ENCODE data around the gene SRF. TPM values are rescaled to one million over a fixed set of nuclear protein-coding genes. Genes with fewer than 3 reads are reported as not detected.
A peak's percentile ranks its signal among the peaks of the same experiment; 100 is the strongest.

SRF gene
- total RNA-seq (2012; rRNA removed), result 15.7 and 16.4 TPM in 2 replicates

- Histone ChIP-seq H3K4me3 (ENCODE audit: low read length) (peak within 1 kb of the TSS; percentile 94), H3K9ac (ENCODE audit: low read depth, low read length) (peak within 1 kb of the TSS; percentile 94), H3K4me2 (ENCODE audit: low read length) (peak within 1 kb of the TSS; percentile 97), H3K36me3 (ENCODE audit: insufficient read depth, low read length) (peaks cover 17% of the 10 kb centered on the region), H3K27me3 (ENCODE audit: control insufficient read depth, insufficient read depth, low read length) (no peaks in the 10 kb centered on the region), H3K4me1 (ENCODE audit: control insufficient read depth, insufficient read depth, low read length) (peaks cover 27% of the 10 kb centered on the region), H3K9me3 (replicated peaks; ENCODE audit: low read length) (no peaks in the 10 kb centered on the region)
These were observed at the start of gene SRF for GRCh38 chr6:43170931-43171706. TSS of gene SRF (plus strand) at chr6:43171269. CDS start at chr6:43171657, 388 bp downstream.

- H3K36me3 ChIP-seq (ENCODE audit: insufficient read depth, low read length), result no peaks in the 10 kb centered on the region
- no peaks in the 10 kb centered on the region for H3K27me3 ChIP-seq (ENCODE audit: control insufficient read depth, insufficient read depth, low read length)
- peaks cover 64% of the 10 kb centered on the region for H3K4me1 ChIP-seq (ENCODE audit: control insufficient read depth, insufficient read depth, low read length)
- no peak overlapping the region for H3K4me2 ChIP-seq (ENCODE audit: low read length)
- no peak overlapping the region for H3K4me3 ChIP-seq (ENCODE audit: low read length)
- H3K9ac ChIP-seq (ENCODE audit: low read depth, low read length), result no peak overlapping the region
- H3K9me3 ChIP-seq (replicated peaks; ENCODE audit: low read length), result no peaks in the 10 kb centered on the region
These were observed 48.9 kb upstream of the SRF start for GRCh38 chr6:43122146-43122545.

GRCh38 chr6:43123461-43124314, 47.4 kb upstream of the SRF start:
- Histone ChIP-seq H3K9ac (ENCODE audit: low read depth, low read length) (no peak overlapping the region), H3K36me3 (ENCODE audit: insufficient read depth, low read length) (no peaks in the 10 kb centered on the region), H3K27me3 (ENCODE audit: control insufficient read depth, insufficient read depth, low read length) (no peaks in the 10 kb centered on the region), H3K9me3 (replicated peaks; ENCODE audit: low read length) (no peaks in the 10 kb centered on the region), H3K4me1 (ENCODE audit: control insufficient read depth, insufficient read depth, low read length) (peaks cover 64% of the 10 kb centered on the region), H3K4me3 (ENCODE audit: low read length) (no peak overlapping the region), H3K4me2 (ENCODE audit: low read length) (peak overlapping the region; percentile 8)

- no peaks in the 10 kb centered on the region for H3K36me3 ChIP-seq (ENCODE audit: insufficient read depth, low read length)
- H3K9ac ChIP-seq (ENCODE audit: low read depth, low read length), result no peak overlapping the region
- H3K27me3 ChIP-seq (ENCODE audit: control insufficient read depth, insufficient read depth, low read length), result no peaks in the 10 kb centered on the region
- no peak overlapping the region for H3K4me2 ChIP-seq (ENCODE audit: low read length)
- H3K9me3 ChIP-seq (replicated peaks; ENCODE audit: low read length), result no peaks in the 10 kb centered on the region
- H3K4me1 ChIP-seq (ENCODE audit: control insufficient read depth, insufficient read depth, low read length), result peaks cover 72% of the 10 kb centered on the region
- no peak overlapping the region for H3K4me3 ChIP-seq (ENCODE audit: low read length)
These were observed 46.6 kb upstream of the SRF start for GRCh38 chr6:43124481-43124880.

GRCh38 chr6:43125119-43125518, 46.0 kb upstream of the SRF start:
- Histone ChIP-seq H3K27me3 (ENCODE audit: control insufficient read depth, insufficient read depth, low read length) (no peaks in the 10 kb centered on the region), H3K9me3 (replicated peaks; ENCODE audit: low read length) (no peaks in the 10 kb centered on the region), H3K9ac (ENCODE audit: low read depth, low read length) (no peak overlapping the region), H3K4me2 (ENCODE audit: low read length) (no peak overlapping the region), H3K4me3 (ENCODE audit: low read length) (no peak overlapping the region), H3K4me1 (ENCODE audit: control insufficient read depth, insufficient read depth, low read length) (peaks cover 73% of the 10 kb centered on the region), H3K36me3 (ENCODE audit: insufficient read depth, low read length) (no peaks in the 10 kb centered on the region)

- no peak overlapping the region for H3K4me2 ChIP-seq (ENCODE audit: low read length)
- peak overlapping the region; percentile 31 for H3K9ac ChIP-seq (ENCODE audit: low read depth, low read length)
- H3K4me1 ChIP-seq (ENCODE audit: control insufficient read depth, insufficient read depth, low read length), result peaks cover 68% of the 10 kb centered on the region
- H3K9me3 ChIP-seq (replicated peaks; ENCODE audit: low read length), result no peaks in the 10 kb centered on the region
- no peaks in the 10 kb centered on the region for H3K36me3 ChIP-seq (ENCODE audit: insufficient read depth, low read length)
- no peak overlapping the region for H3K4me3 ChIP-seq (ENCODE audit: low read length)
- no peaks in the 10 kb centered on the region for H3K27me3 ChIP-seq (ENCODE audit: control insufficient read depth, insufficient read depth, low read length)
These were observed 45.5 kb upstream of the SRF start for GRCh38 chr6:43125555-43125954.

- Histone ChIP-seq H3K27me3 (ENCODE audit: control insufficient read depth, insufficient read depth, low read length) (no peaks in the 10 kb centered on the region), H3K36me3 (ENCODE audit: insufficient read depth, low read length) (no peaks in the 10 kb centered on the region), H3K9me3 (replicated peaks; ENCODE audit: low read length) (no peaks in the 10 kb centered on the region), H3K9ac (ENCODE audit: low read depth, low read length) (no peak overlapping the region), H3K4me3 (ENCODE audit: low read length) (no peak overlapping the region), H3K4me1 (ENCODE audit: control insufficient read depth, insufficient read depth, low read length) (peaks cover 53% of the 10 kb centered on the region), H3K4me2 (ENCODE audit: low read length) (no peak overlapping the region)
These were observed 43.9 kb upstream of the SRF start for GRCh38 chr6:43127180-43127579.

- H3K9ac ChIP-seq (ENCODE audit: low read depth, low read length), result no peak overlapping the region
- H3K4me3 ChIP-seq (ENCODE audit: low read length), result no peak overlapping the region
- peaks cover 49% of the 10 kb centered on the region for H3K4me1 ChIP-seq (ENCODE audit: control insufficient read depth, insufficient read depth, low read length)
- no peak overlapping the region for H3K4me2 ChIP-seq (ENCODE audit: low read length)
- no peaks in the 10 kb centered on the region for H3K36me3 ChIP-seq (ENCODE audit: insufficient read depth, low read length)
- no peaks in the 10 kb centered on the region for H3K9me3 ChIP-seq (replicated peaks; ENCODE audit: low read length)
- H3K27me3 ChIP-seq (ENCODE audit: control insufficient read depth, insufficient read depth, low read length), result no peaks in the 10 kb centered on the region
These were observed 43.2 kb upstream of the SRF start for GRCh38 chr6:43127877-43128276.

GRCh38 chr6:43128926-43129325, 42.1 kb upstream of the SRF start:
- H3K4me3 ChIP-seq (ENCODE audit: low read length), result peak overlapping the region; percentile 1
- peaks cover 38% of the 10 kb centered on the region for H3K4me1 ChIP-seq (ENCODE audit: control insufficient read depth, insufficient read depth, low read length)

GRCh38 chr6:43129434-43130194, 41.5 kb upstream of the SRF start:
- Histone ChIP-seq H3K4me3 (ENCODE audit: low read length) (no peak overlapping the region), H3K4me1 (ENCODE audit: control insufficient read depth, insufficient read depth, low read length) (peaks cover 31% of the 10 kb centered on the region), H3K9ac (ENCODE audit: low read depth, low read length) (no peak overlapping the region), H3K4me2 (ENCODE audit: low read length) (peak overlapping the region; percentile 24), H3K27me3 (ENCODE audit: control insufficient read depth, insufficient read depth, low read length) (no peaks in the 10 kb centered on the region), H3K36me3 (ENCODE audit: insufficient read depth, low read length) (no peaks in the 10 kb centered on the region), H3K9me3 (replicated peaks; ENCODE audit: low read length) (no peaks in the 10 kb centered on the region)

More at GRCh38 chr6:43128926-43129325, 42.1 kb upstream of the SRF start:
- no peak overlapping the region for H3K9ac ChIP-seq (ENCODE audit: low read depth, low read length)
- H3K4me2 ChIP-seq (ENCODE audit: low read length), result peak overlapping the region; percentile 24
- H3K27me3 ChIP-seq (ENCODE audit: control insufficient read depth, insufficient read depth, low read length), result no peaks in the 10 kb centered on the region
- no peaks in the 10 kb centered on the region for H3K9me3 ChIP-seq (replicated peaks; ENCODE audit: low read length)
- H3K36me3 ChIP-seq (ENCODE audit: insufficient read depth, low read length), result no peaks in the 10 kb centered on the region

GRCh38 chr6:43130429-43130828, 40.6 kb upstream of the SRF start:
- Histone ChIP-seq H3K36me3 (ENCODE audit: insufficient read depth, low read length) (no peaks in the 10 kb centered on the region), H3K9me3 (replicated peaks; ENCODE audit: low read length) (no peaks in the 10 kb centered on the region), H3K4me1 (ENCODE audit: control insufficient read depth, insufficient read depth, low read length) (peaks cover 25% of the 10 kb centered on the region)

More at GRCh38 chr6:43130429-43130828, 40.6 kb upstream of the SRF start:
- Histone ChIP-seq H3K4me2 (ENCODE audit: low read length) (no peak overlapping the region), H3K27me3 (ENCODE audit: control insufficient read depth, insufficient read depth, low read length) (no peaks in the 10 kb centered on the region), H3K9ac (ENCODE audit: low read depth, low read length) (no peak overlapping the region), H3K4me3 (ENCODE audit: low read length) (no peak overlapping the region)
